ENCODE data around the gene ATXN2L. TPM values are rescaled to one million over a fixed set of nuclear protein-coding genes. Genes with fewer than 3 reads are reported as not detected.

Gene ATXN2L
- total and polyA plus RNA-seq, 2 of the 13 experiments (the other 11 are each of a cell fraction or from before 2014, with no cell fraction given) = 40.8 to 55.1 TPM

- TF ChIP-seq ZBTB46 (CRISPR knock-in tag; IDR thresholded peaks at IDR 0.05; ENCODE audit: borderline replicate concordance) (no peak), ZNF710 (CRISPR knock-in tag; IDR thresholded peaks at IDR 0.05; ENCODE audit: borderline replicate concordance) (no peak), CREM (IDR thresholded peaks at IDR 0.05) (no peak), CREM (CRISPR knock-in tag; IDR thresholded peaks at IDR 0.05) (no peak), POLR2A (IDR thresholded peaks at IDR 0.05; ENCODE audit: insufficient read depth in 1 of 2, low read depth in 2 of 2, low read length in 2 of 2) (no peak), RFXANK (CRISPR knock-in tag; IDR thresholded peaks at IDR 0.05) (no peak), TRIM22 (IDR thresholded peaks at IDR 0.05) (no peak), ZNF646 (CRISPR knock-in tag; IDR thresholded peaks at IDR 0.05) (peak; percentile 30; the same call in 1 of the 2 replicates), ZNF136 (CRISPR knock-in tag; IDR thresholded peaks at IDR 0.05; ENCODE audit: low read depth) (no peak; the same call in 1 of the 2 replicates), ZNF557 (CRISPR knock-in tag; IDR thresholded peaks at IDR 0.05) (no peak), ARID2 (CRISPR knock-in tag; IDR thresholded peaks at IDR 0.05; ENCODE audit: borderline replicate concordance) (no peak), WIZ (CRISPR knock-in tag; IDR thresholded peaks at IDR 0.05) (no peak; the same call in 1 of the 2 replicates), SNAPC2 (CRISPR knock-in tag; IDR thresholded peaks at IDR 0.05) (no peak; the same call in 1 of the 2 replicates), TBL1XR1 (IDR thresholded peaks at IDR 0.05; ENCODE audit: borderline replicate concordance, low read length, partially characterized antibody) (no peak), THAP8 (CRISPR knock-in tag; IDR thresholded peaks at IDR 0.05; ENCODE audit: borderline replicate concordance) (peak; percentile 24; the same call in 1 of the 2 replicates), ETV6 (CRISPR knock-in tag; conservative IDR thresholded peaks at IDR 0.05) (no peak), SIX4 (CRISPR knock-in tag; IDR thresholded peaks at IDR 0.05) (no peak)
Measured at GRCh38 chr16:28863929-28864793, 41.4 kb downstream of the ATXN2L start (continued).
